ENCODE data around the gene FCHSD1.

The FCHSD1 gene

DNA sequence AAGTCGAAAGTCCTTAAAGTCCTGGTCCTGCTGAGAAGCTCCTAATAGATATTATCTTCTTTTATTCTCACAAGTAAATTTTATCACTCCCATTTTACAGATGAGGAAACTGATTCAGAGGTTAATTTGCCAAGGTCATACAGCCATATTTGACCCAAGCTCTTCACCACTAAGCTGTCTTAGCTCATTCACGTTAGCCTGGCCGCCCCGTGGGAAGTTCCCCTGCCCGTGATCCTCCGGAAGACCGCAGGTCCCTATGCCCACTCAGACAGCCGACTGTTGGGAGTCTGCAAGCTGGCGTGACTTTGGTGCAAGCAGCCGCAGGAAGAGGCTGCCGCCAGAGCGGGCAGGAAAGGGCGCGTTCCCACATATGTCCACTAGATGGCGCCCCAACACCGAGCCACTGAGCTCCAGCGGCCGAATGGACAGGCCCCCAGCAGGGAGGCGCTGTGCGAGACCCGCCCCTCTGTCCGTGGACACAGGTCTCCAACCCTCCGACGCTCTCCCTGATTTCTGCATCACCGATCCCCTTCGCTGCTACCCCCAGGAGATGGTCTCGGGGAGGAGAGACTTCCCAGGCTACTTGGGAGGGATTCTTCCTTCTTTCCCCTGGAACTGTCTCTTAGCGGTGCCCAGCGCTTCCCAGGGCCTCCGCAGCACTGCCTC lies 40.8 kb upstream of the FCHSD1 start:
- Histone ChIP-seq H3K27ac (replicated peaks) (no peak overlapping the region), H3K27me3 (ENCODE audit: insufficient read depth, poor library complexity, severe bottlenecking) (no peaks in the 10 kb centered on the region), H3K4me3 (replicated peaks; ENCODE audit: insufficient read depth, low read length) (peak overlapping the region; percentile 28)
- DNase-seq (ENCODE audit: low read depth in 1 of 2, low spot score in 1 of 2) = peak; percentile 66 to 79
- TF ChIP-seq REST (IDR thresholded peaks at IDR 0.05; ENCODE audit: insufficient replicate concordance, low read depth) = no peak
- TF ChIP-seq, protein P1, sequence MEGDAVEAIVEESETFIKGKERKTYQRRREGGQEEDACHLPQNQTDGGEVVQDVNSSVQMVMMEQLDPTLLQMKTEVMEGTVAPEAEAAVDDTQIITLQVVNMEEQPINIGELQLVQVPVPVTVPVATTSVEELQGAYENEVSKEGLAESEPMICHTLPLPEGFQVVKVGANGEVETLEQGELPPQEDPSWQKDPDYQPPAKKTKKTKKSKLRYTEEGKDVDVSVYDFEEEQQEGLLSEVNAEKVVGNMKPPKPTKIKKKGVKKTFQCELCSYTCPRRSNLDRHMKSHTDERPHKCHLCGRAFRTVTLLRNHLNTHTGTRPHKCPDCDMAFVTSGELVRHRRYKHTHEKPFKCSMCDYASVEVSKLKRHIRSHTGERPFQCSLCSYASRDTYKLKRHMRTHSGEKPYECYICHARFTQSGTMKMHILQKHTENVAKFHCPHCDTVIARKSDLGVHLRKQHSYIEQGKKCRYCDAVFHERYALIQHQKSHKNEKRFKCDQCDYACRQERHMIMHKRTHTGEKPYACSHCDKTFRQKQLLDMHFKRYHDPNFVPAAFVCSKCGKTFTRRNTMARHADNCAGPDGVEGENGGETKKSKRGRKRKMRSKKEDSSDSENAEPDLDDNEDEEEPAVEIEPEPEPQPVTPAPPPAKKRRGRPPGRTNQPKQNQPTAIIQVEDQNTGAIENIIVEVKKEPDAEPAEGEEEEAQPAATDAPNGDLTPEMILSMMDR (IDR thresholded peaks at IDR 0.05; ENCODE audit: insufficient read depth, low read length) = peak; percentile 93

DNA sequence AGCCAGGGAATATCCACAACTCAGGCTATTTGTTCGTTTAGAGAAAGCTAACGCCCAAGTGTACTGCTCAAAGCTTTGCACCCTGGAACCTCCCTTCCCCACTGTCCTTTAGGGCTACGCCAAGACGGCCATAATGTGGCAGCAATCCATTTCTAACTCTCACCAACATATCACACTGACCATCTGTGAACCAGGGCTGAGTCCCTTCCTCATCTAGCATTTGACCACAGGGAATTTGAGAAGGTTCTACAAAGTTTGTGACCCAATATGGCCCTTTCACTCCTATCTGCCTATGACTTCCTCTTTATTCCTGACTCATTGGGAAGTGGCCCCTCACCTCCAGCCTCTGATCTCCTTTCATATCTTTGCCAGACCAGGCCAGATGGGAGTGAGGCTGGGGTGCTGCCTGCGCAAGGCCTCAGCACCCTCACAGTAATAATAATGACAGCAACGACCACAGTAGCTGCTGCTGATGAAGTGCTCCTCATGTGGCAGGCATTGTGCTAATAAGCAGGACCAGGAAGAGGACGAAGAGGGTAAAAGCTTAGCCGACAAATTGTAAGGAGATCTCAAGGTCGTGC lies 40.2 kb upstream of the FCHSD1 start:
- no peaks in the 10 kb centered on the region for H3K27me3 ChIP-seq (ENCODE audit: insufficient read depth, poor library complexity, severe bottlenecking)
- no peak overlapping the region for H3K4me3 ChIP-seq (replicated peaks; ENCODE audit: insufficient read depth, low read length)
- H3K27ac ChIP-seq (replicated peaks) = no peak overlapping the region
- DNase-seq (ENCODE audit: low read depth in 1 of 2, low spot score in 1 of 2) = peak; percentile 19 to 46
- peak; percentile 68 for TF ChIP-seq SPI1 (IDR thresholded peaks at IDR 0.05; ENCODE audit: borderline replicate concordance, low read depth)
- no peak for TF ChIP-seq POLR2AphosphoS5 (IDR thresholded peaks at IDR 0.05; ENCODE audit: low read depth)
- TF ChIP-seq, protein P1 (IDR thresholded peaks at IDR 0.05; ENCODE audit: insufficient read depth, low read length) = no peak

GRCh38 chr5:141686648-141687416 lies 35.6 kb upstream of the FCHSD1 start:
- no peak for TF ChIP-seq GABPA (IDR thresholded peaks at IDR 0.05; ENCODE audit: low read depth)
- TF ChIP-seq, protein P1 (IDR thresholded peaks at IDR 0.05; ENCODE audit: insufficient read depth, low read length) = no peak
- TF ChIP-seq REST (IDR thresholded peaks at IDR 0.05; ENCODE audit: insufficient replicate concordance, low read depth) = no peak
- TF ChIP-seq SPI1 (IDR thresholded peaks at IDR 0.05; ENCODE audit: borderline replicate concordance, low read depth) = no peak
- no peak for TF ChIP-seq POLR2AphosphoS5 (IDR thresholded peaks at IDR 0.05; ENCODE audit: low read depth)
- DNase-seq (ENCODE audit: low read depth in 1 of 2, low spot score in 1 of 2) = no peak
- Histone ChIP-seq H3K4me3 (replicated peaks; ENCODE audit: insufficient read depth, low read length) (no peak overlapping the region), H3K27me3 (ENCODE audit: insufficient read depth, poor library complexity, severe bottlenecking) (no peaks in the 10 kb centered on the region), H3K27ac (replicated peaks) (no peak overlapping the region)
